ENCODE results near the gene HOXD8. TPM values are rescaled to one million over a fixed set of nuclear protein-coding genes. Genes with fewer than 3 reads are reported as not detected.

HOXD8 gene
- total RNA-seq, 1 experiment from 2014 or later: 0.39 TPM

DNA sequence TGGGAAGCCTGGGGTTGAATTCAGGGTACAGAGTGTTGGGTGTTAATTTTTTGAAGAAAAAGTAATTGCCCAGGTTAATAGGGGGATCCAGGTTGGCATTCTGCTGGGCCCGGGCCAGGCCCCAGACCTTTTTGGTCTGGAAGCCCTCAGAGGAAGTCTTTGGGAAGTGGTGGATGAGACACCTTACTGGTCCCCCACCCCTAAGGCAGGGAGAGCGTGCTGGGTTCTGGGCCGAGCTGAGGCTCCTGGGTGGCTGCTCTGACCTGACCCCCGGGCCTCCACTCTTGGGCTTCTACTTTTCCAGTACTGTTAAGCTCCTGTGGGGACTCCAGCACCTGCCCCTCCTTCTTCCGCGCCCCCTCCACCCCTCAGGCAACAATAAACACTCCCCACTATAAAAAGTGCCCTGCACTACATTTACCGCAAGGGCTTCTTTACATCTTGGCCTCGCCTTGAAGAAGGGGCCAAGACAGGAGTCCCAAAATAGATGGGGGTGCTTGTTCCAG is 26.8 kb downstream of the HOXD8 start:
- no peaks in the 10 kb centered on the region for H3F3A ChIP-seq (ENCODE audit: insufficient read depth, low read depth)
- no peaks in the 10 kb centered on the region for H3K9me3 ChIP-seq (ENCODE audit: insufficient read depth, low read depth)
- no peaks in the 10 kb centered on the region for H3K4me1 ChIP-seq (replicated peaks; ENCODE audit: insufficient read depth)
- no peaks in the 10 kb centered on the region for H3K36me3 ChIP-seq (ENCODE audit: low read depth)
- H3K4me2 ChIP-seq: no peak overlapping the region
- H4K20me1 ChIP-seq (ENCODE audit: insufficient read depth): no peaks in the 10 kb centered on the region
- H2AFZ ChIP-seq: no peak overlapping the region
- no TSS peak for BruUV-seq (replicated peaks)
- ChIA-PET CTCF (no interaction called here), POLR2A (ENCODE audit: unreplicated experiment) (no interaction called here)
- no peaks in the 10 kb centered on the region for H3K79me2 ChIP-seq (ENCODE audit: low read depth)
- no peak overlapping the region for H3K27ac ChIP-seq
- DNase-seq: no peak
- H3K9me2 ChIP-seq (ENCODE audit: insufficient read depth): no peaks in the 10 kb centered on the region
- peaks cover 90% of the 10 kb centered on the region for H3K27me3 ChIP-seq (ENCODE audit: insufficient read depth, low read depth)
- no peak overlapping the region for H3K4me3 ChIP-seq
- intact Hi-C loops (cut with micrococcal nuclease; ENCODE audit: unreplicated experiment): no loop called here
- TF ChIP-seq CTCF (conservative IDR thresholded peaks at IDR 0.05): no peak
- no peak for TF ChIP-seq EZH2 (IDR thresholded peaks at IDR 0.05; ENCODE audit: low read depth)

DNA sequence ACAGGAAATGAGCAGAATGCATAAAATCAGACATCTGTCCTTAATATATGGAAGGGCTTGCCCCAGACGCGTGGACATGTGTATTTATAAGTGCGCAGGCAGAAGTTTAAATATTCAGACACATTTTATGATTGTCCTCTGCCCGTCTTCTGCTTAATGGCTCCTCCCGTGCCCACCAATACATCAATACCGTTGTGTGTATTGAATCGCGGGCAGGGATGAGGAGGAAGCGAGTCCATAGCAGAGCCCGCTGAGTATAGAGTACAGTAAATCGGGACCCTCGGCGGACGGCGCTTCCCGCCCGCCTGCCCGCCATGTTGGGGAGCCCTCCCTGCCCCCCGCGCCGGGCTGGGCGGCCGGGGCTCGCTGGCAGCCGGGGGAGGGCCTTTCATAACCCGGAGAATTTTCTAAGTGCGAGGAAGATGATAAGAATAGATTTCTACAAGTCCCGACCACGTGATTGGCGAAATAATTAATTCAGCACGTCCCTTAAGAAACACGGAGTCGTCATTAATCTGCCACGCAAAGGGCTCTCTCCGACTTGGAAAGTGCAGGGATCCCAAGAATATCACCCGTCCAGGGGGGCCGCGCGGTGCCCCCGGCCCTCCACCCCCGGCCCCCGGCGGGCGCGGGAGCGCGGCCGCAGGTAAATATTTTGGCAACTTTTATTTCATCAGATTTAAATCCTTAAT is 27.4 kb downstream of the HOXD8 start, which contains the start of gene HOXD3:
Gene HOXD3, plus strand, starts transcription at position 501 of the 692 bp plus-strand sequence. CDS start 11,808 bp downstream, outside the sequence.
- intact Hi-C loops (cut with micrococcal nuclease; ENCODE audit: unreplicated experiment): no loop called here
- no peaks in the 10 kb centered on the region for H3K9me2 ChIP-seq (ENCODE audit: insufficient read depth)
- H3K36me3 ChIP-seq (ENCODE audit: low read depth): no peaks in the 10 kb centered on the region
- no peak within 1 kb of the TSS for H3K27ac ChIP-seq
- no peak within 1 kb of the TSS for H3K4me3 ChIP-seq
- no peak for TF ChIP-seq EZH2 (IDR thresholded peaks at IDR 0.05; ENCODE audit: low read depth)
- no peak for TF ChIP-seq CTCF (conservative IDR thresholded peaks at IDR 0.05)
- no peaks in the 10 kb centered on the region for H4K20me1 ChIP-seq (ENCODE audit: insufficient read depth)
- H3K27me3 ChIP-seq (ENCODE audit: insufficient read depth, low read depth): peaks cover 90% of the 10 kb centered on the region
- no peaks in the 10 kb centered on the region for H3K79me2 ChIP-seq (ENCODE audit: low read depth)
- no peaks in the 10 kb centered on the region for H3K9me3 ChIP-seq (ENCODE audit: insufficient read depth, low read depth)
- ChIA-PET CTCF (no interaction called here), POLR2A (ENCODE audit: unreplicated experiment) (no interaction called here)
- no peak within 1 kb of the TSS for H3K4me2 ChIP-seq
- no peak within 1 kb of the TSS for H2AFZ ChIP-seq
- BruUV-seq (replicated peaks): no TSS peak
- H3K4me1 ChIP-seq (replicated peaks; ENCODE audit: insufficient read depth): no peaks in the 10 kb centered on the region
- no peaks in the 10 kb centered on the region for H3F3A ChIP-seq (ENCODE audit: insufficient read depth, low read depth)
- no peak for DNase-seq

- Histone ChIP-seq H3F3A (ENCODE audit: insufficient read depth, low read depth) (no peaks in the 10 kb centered on the region), H4K20me1 (ENCODE audit: insufficient read depth) (no peaks in the 10 kb centered on the region), H3K27me3 (ENCODE audit: insufficient read depth, low read depth) (peaks cover 92% of the 10 kb centered on the region), H3K79me2 (ENCODE audit: low read depth) (no peaks in the 10 kb centered on the region), H3K4me1 (replicated peaks; ENCODE audit: insufficient read depth) (no peaks in the 10 kb centered on the region), H3K4me3 (no peak overlapping the region), H3K27ac (no peak overlapping the region), H3K9me2 (ENCODE audit: insufficient read depth) (no peaks in the 10 kb centered on the region), H3K4me2 (no peak overlapping the region), H3K36me3 (ENCODE audit: low read depth) (no peaks in the 10 kb centered on the region), H3K9me3 (ENCODE audit: insufficient read depth, low read depth) (no peaks in the 10 kb centered on the region), H2AFZ (no peak overlapping the region)
- no TSS peak for BruUV-seq (replicated peaks)
- intact Hi-C loops (cut with micrococcal nuclease; ENCODE audit: unreplicated experiment): no loop called here
- DNase-seq: no peak
- CTCF ChIA-PET: no interaction called here
- TF ChIP-seq EZH2 (IDR thresholded peaks at IDR 0.05; ENCODE audit: low read depth): no peak
- no peak for TF ChIP-seq CTCF (conservative IDR thresholded peaks at IDR 0.05)
- POLR2A ChIA-PET (ENCODE audit: unreplicated experiment): no interaction called here
These were observed 28.1 kb downstream of the HOXD8 start for GRCh38 chr2:176157499-176158185.
